H1 (cell line): ENCODE measurements around the gene C20orf202. TPM values are rescaled to one million over a fixed set of nuclear protein-coding genes. Genes with fewer than 3 reads are reported as not detected.

Experiments
- CTCF ChIA-PET: fragments of 300-600 bp; sonication (Branson Sonifier 250); formaldehyde crosslinking; loops from one replicate; lab custom pipeline; 2021; ENCODE audit not compliant: partially characterized antibody; lab: Charles Lee
- POLR2A ChIA-PET: fragments of 300-600 bp; sonication (Branson Sonifier 250); formaldehyde crosslinking; loops from one replicate; lab custom pipeline; 2021; ENCODE audit warnings: inconsistent platforms; ENCODE audit not compliant: partially characterized antibody; lab: Charles Lee
- DNase-seq, 2 experiments: peaks; one replicate each; pipeline versions ENCODE4 v3.0.0 to v3.0.0-alpha.2; 2010 to 2022; ENCODE audit warnings: low spot score in 2 of 2, low read depth in 1 of 2, mixed read lengths in 1 of 2
- FAIRE-seq: peaks from 2 replicates; lab custom pipeline; 2011; peaks lifted over from hg19 to GRCh38; lab: Jason Lieb, UNC
- H2AFZ ChIP-seq: 2 replicates; pipeline ENCODE4 v1.8.1; 2012; ENCODE audit warnings: low read length, inconsistent platforms
- H2AK5ac ChIP-seq: 2 replicates; pipeline ENCODE4 v1.6.1; 2013; ENCODE audit warnings: low read depth, low read length
- H2BK120ac ChIP-seq: replicated peaks from 2 replicates; pipeline ENCODE3; 2013; ENCODE audit warnings: low read depth, low read length, inconsistent platforms
- H2BK12ac ChIP-seq: 2 replicates; pipeline ENCODE4 v1.6.1; 2013; ENCODE audit warnings: low read depth, low read length
- H2BK15ac ChIP-seq: 2 replicates; pipeline ENCODE4 v1.6.1; 2013; ENCODE audit warnings: low read length
- H2BK20ac ChIP-seq: 2 replicates; pipeline ENCODE4 v1.6.1; 2013; ENCODE audit warnings: low read length
- H2BK5ac ChIP-seq: 2 replicates; pipeline ENCODE4 v1.6.1; 2013; ENCODE audit warnings: low read depth, low read length
- H3K14ac ChIP-seq: 2 replicates; pipeline ENCODE4 v1.6.1; 2013; ENCODE audit warnings: inconsistent platforms; ENCODE audit not compliant: insufficient read length
- H3K18ac ChIP-seq: 2 replicates; pipeline ENCODE4 v1.6.1; 2013; ENCODE audit warnings: low read length; ENCODE audit errors: extremely low read depth
- H3K23ac ChIP-seq: 2 replicates; pipeline ENCODE4 v1.6.1; 2013; ENCODE audit warnings: inconsistent platforms; ENCODE audit not compliant: insufficient read length
- H3K23me2 ChIP-seq: 2 replicates; pipeline ENCODE4 v1.6.1; 2013; ENCODE audit warnings: low read depth, low read length
- H3K27ac ChIP-seq: 2 replicates; pipeline ENCODE4 v1.6.1; 2011; ENCODE audit warnings: low read depth, low read length, inconsistent platforms
- H3K27me3 ChIP-seq, 4 experiments: replicated peaks in 1 of 4; 1 replicate in 1 of 4; 2 replicates in 3 of 4; pipeline versions ENCODE4 v1.6.1 to v1.8.1; 2011 to 2013; ENCODE audit warnings: low read length in 3 of 4, mild to moderate bottlenecking in 3 of 4, inconsistent platforms in 2 of 4, mixed read lengths in 2 of 4, moderate library complexity in 1 of 4; ENCODE audit not compliant: control insufficient read depth in 3 of 4, insufficient read depth in 3 of 4; ENCODE audit errors: extremely low read depth in 1 of 4
- H3K36me3 ChIP-seq, 4 experiments: 2 replicates each; pipeline versions ENCODE4 v1.6.1 to v1.8.1; 2011 to 2013; ENCODE audit warnings: mild to moderate bottlenecking in 4 of 4, low read length in 3 of 4, moderate library complexity in 2 of 4, control low read depth in 1 of 4, inconsistent platforms in 1 of 4; ENCODE audit not compliant: insufficient read depth in 4 of 4, control insufficient read depth in 2 of 4
- H3K4ac ChIP-seq: replicated peaks from 2 replicates; pipeline ENCODE3; 2013; ENCODE audit warnings: low read length, low read depth, mixed read lengths, inconsistent platforms; ENCODE audit not compliant: insufficient read length
- H3K4me1 ChIP-seq, 4 experiments: replicated peaks in 1 of 4; 1 replicate in 1 of 4; 2 replicates in 3 of 4; pipeline versions ENCODE4 v1.6.1 to v1.8.1; 2011 to 2013; ENCODE audit warnings: low read length in 3 of 4, inconsistent platforms in 2 of 4, mixed read lengths in 1 of 4; ENCODE audit not compliant: insufficient read depth in 4 of 4, control insufficient read depth in 3 of 4
- H3K4me2 ChIP-seq, 2 experiments: 2 replicates each; pipeline versions ENCODE4 v1.6.1 to v1.8.1; 2011 to 2013; ENCODE audit warnings: low read depth in 2 of 2, low read length in 2 of 2, control low read depth in 1 of 2, inconsistent platforms in 1 of 2, mild to moderate bottlenecking in 1 of 2; ENCODE audit not compliant: insufficient read depth in 1 of 2
- H3K4me3 ChIP-seq, 4 experiments: fragments of 200-600, 300-600 bp in 1 of 4; sonication (generic), shearing (Covaris generic), sonication (Bioruptor Twin) in 1 of 4; 2 replicates each; pipeline versions ENCODE4 v1.5.1 to v1.8.1; 2011 to 2016; ENCODE audit warnings: low read length in 4 of 4, low read depth in 3 of 4, control low read depth in 2 of 4, inconsistent platforms in 2 of 4, mild to moderate bottlenecking in 2 of 4, mixed read lengths in 1 of 4, moderate library complexity in 1 of 4; ENCODE audit not compliant: insufficient read depth in 2 of 4; ENCODE audit errors: extremely low read depth in 1 of 4
- H3K56ac ChIP-seq: replicated peaks from 2 replicates; pipeline ENCODE3; 2013; ENCODE audit warnings: low read depth, mild to moderate bottlenecking, mixed read lengths, low read length, inconsistent platforms; ENCODE audit not compliant: insufficient read length
- H3K79me1 ChIP-seq: 2 replicates; pipeline ENCODE4 v1.6.1; 2013; ENCODE audit warnings: low read depth, low read length, control low read depth
- H3K79me2 ChIP-seq, 2 experiments: 2 replicates each; pipeline versions ENCODE4 v1.6.1 to v1.8.1; 2012 to 2013; ENCODE audit warnings: low read length in 2 of 2, mild to moderate bottlenecking in 2 of 2, inconsistent platforms in 1 of 2; ENCODE audit not compliant: insufficient read depth in 2 of 2, control insufficient read depth in 1 of 2
- H3K9ac ChIP-seq, 4 experiments: replicated peaks in 1 of 4; 1 replicate in 1 of 4; 2 replicates in 3 of 4; pipeline versions ENCODE4 v1.6.1 to v1.8.1; 2011 to 2013; ENCODE audit warnings: low read depth in 3 of 4, low read length in 3 of 4, control low read depth in 2 of 4, mild to moderate bottlenecking in 2 of 4, moderate library complexity in 2 of 4, inconsistent platforms in 1 of 4; ENCODE audit errors: extremely low read depth in 1 of 4
- H3K9me3 ChIP-seq, 2 experiments: 2 replicates each; pipeline versions ENCODE4 v1.6.1 to v1.8.1; 2012 to 2013; ENCODE audit warnings: mild to moderate bottlenecking in 2 of 2, moderate library complexity in 2 of 2, control low read depth in 1 of 2, inconsistent platforms in 1 of 2, low read depth in 1 of 2, low read length in 1 of 2, mixed read lengths in 1 of 2; ENCODE audit not compliant: insufficient read depth in 2 of 2
- H4K20me1 ChIP-seq, 2 experiments: replicated peaks in 1 of 2; 2 replicates each; pipeline versions ENCODE3 to v1.8.1; 2011 to 2013; ENCODE audit warnings: inconsistent platforms in 2 of 2, low read length in 2 of 2, mild to moderate bottlenecking in 1 of 2; ENCODE audit not compliant: insufficient read depth in 2 of 2, control insufficient read depth in 1 of 2
- H4K5ac ChIP-seq: 2 replicates; pipeline ENCODE4 v1.6.1; 2013; ENCODE audit warnings: low read length, low read depth, mixed read lengths, inconsistent platforms; ENCODE audit not compliant: insufficient read length
- H4K8ac ChIP-seq: 2 replicates; pipeline ENCODE4 v1.8.0; 2013; ENCODE audit warnings: mild to moderate bottlenecking, moderate library complexity, low read length, inconsistent platforms; ENCODE audit not compliant: insufficient read depth; ENCODE audit errors: extremely low read depth
- H4K91ac ChIP-seq: replicated peaks from 2 replicates; pipeline ENCODE3; 2013; ENCODE audit warnings: low read length, mixed read lengths, inconsistent platforms; ENCODE audit not compliant: insufficient read length
- CBX5 ChIP-seq: fragments of 300-800, 300-1000 bp; sonication (generic); IDR thresholded peaks from 2 replicates; pipeline ENCODE4 v1.7.1; 2016; ENCODE audit warnings: antibody characterized with exemption, low read length, low read depth
- CHD2 ChIP-seq: IDR thresholded peaks from 2 replicates; pipeline ENCODE4 v1.6.1; 2012; ENCODE audit warnings: low read length, improper control_type of control experiment
- CREB1 ChIP-seq: IDR thresholded peaks from 2 replicates; pipeline ENCODE4 v1.6.1; 2012; ENCODE audit warnings: inconsistent platforms
- KDM1A ChIP-seq: fragments of 200-600, 300-600 bp; sonication (generic); IDR thresholded peaks from 2 replicates; pipeline ENCODE4 v1.7.1; 2016; ENCODE audit warnings: mild to moderate bottlenecking, low read length, borderline replicate concordance
- KDM5A ChIP-seq: fragments of 200-600 bp; IDR thresholded peaks from 2 replicates; pipeline ENCODE4 v1.7.1; 2012; ENCODE audit warnings: mild to moderate bottlenecking, low read length, inconsistent platforms, mixed read lengths
- PHF8 ChIP-seq: fragments of 200-600 bp; sonication (generic); conservative IDR thresholded peaks from 2 replicates; pipeline ENCODE4 v1.7.1; 2012; ENCODE audit warnings: low read depth, mild to moderate bottlenecking, inconsistent platforms, low read length, moderate library complexity
- POLR2A ChIP-seq, 2 experiments: IDR thresholded peaks; 1 replicate in 1 of 2; 2 replicates in 1 of 2; pipeline ENCODE4 v1.6.1; 2011; ENCODE audit warnings: low read depth in 2 of 2, low read length in 2 of 2, mild to moderate bottlenecking in 2 of 2; ENCODE audit errors: control extremely low read depth in 1 of 2
- POLR2AphosphoS5 ChIP-seq: IDR thresholded peaks from 2 replicates; pipeline ENCODE4 v1.6.1; 2011; ENCODE audit warnings: low read depth, low read length
- SIN3A ChIP-seq, 2 experiments: IDR thresholded peaks in 1 of 2; conservative IDR thresholded peaks in 1 of 2; 2 replicates each; pipeline ENCODE4 v1.6.1; 2011 to 2012; ENCODE audit warnings: low read length in 2 of 2, improper control_type of control experiment in 1 of 2, low read depth in 1 of 2, mild to moderate bottlenecking in 1 of 2
- SP2 ChIP-seq: IDR thresholded peaks from 2 replicates; pipeline ENCODE4 v1.6.1; 2012; ENCODE audit warnings: mild to moderate bottlenecking, low read length, inconsistent platforms
- SP4 ChIP-seq: IDR thresholded peaks from 2 replicates; pipeline ENCODE4 v1.6.1; 2012; ENCODE audit warnings: low read length, inconsistent platforms
- TAF7 ChIP-seq: optimal IDR thresholded peaks from 2 replicates; pipeline ENCODE3; 2011; ENCODE audit warnings: low read depth, mild to moderate bottlenecking, inconsistent platforms, low read length, moderate library complexity, borderline replicate concordance
- polyA plus RNA-seq, 7 experiments: library from polyadenylated mRNA; depleted of rRNA in 3 of 7; stranded (reverse) in 5 of 7; unstranded in 2 of 7; fragments of >200 nt in 5 of 7; fragments of 200-250 nt in 2 of 7; gene quantifications; 1 replicate in 5 of 7; 2 replicates in 1 of 7; 4 replicates in 1 of 7; pipeline versions ENCODE4 v1.2.1 to v1.2.3, GENCODE V29; 2011 to 2013; ENCODE audit warnings: missing spikeins in 2 of 7, mixed read lengths in 2 of 7
- total RNA-seq: library from RNA; stranded (reverse); fragmentation: NEBNext Ultra II Directional; extraction: Animal tissue kit (Norgen Biotek cat#: 25700); gene quantifications from 2 replicates; pipeline ENCODE4 v1.2.1, GENCODE V29; 2021
- TF ChIP-seq, protein P1 (sequence below): IDR thresholded peaks from 2 replicates; pipeline ENCODE4 v1.6.1; 2012; ENCODE audit warnings: inconsistent platforms
- TF ChIP-seq, protein P2 (sequence below), 3 experiments: IDR thresholded peaks; 1 replicate in 2 of 3; 2 replicates in 1 of 3; pipeline versions ENCODE4 v1.5.1 to v1.6.1; 2011; ENCODE audit warnings: low read length in 3 of 3, mild to moderate bottlenecking in 3 of 3, inconsistent platforms in 2 of 3, low read depth in 1 of 3, moderate library complexity in 1 of 3; ENCODE audit not compliant: insufficient read depth in 1 of 3; ENCODE audit errors: control extremely low read depth in 1 of 3

Gene C20orf202
- total and polyA plus RNA-seq, 2 of the 8 experiments (the other 6 are each of a cell fraction or from before 2014, with no cell fraction given): 0.12 TPM; not detected in 1

DNA sequence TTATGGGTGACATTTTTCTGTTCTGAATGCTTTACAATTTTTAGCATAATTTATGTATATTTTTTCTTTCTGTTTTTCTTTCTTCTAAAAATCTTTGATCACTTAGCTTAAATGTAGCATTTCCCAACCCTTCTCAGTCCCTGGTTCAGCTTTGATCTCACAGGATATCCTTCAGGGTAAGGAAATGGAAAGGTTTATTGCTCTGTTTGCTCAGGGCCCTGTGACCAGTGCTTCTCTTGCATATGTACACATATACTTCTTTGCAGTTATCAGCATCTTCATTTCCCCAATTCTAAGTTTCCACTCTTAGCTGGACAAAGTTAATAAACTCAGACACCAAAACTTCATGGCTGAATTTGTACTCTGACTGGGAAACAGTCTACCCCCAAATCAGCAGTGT, 49.0 kb upstream of the C20orf202 start:
- Histone ChIP-seq H3K23ac (no peak overlapping the region), H3K4me3 (no peak overlapping the region), H3K56ac (no peak overlapping the region), H3K23me2 (no peaks in the 10 kb centered on the region), H3K4ac (no peak overlapping the region), H2AFZ (no peak overlapping the region), H3K79me1 (no peaks in the 10 kb centered on the region), H3K4me2 (no peak overlapping the region), H3K9me3 (no peaks in the 10 kb centered on the region), H3K36me3 (peaks cover 0 to 4% (median 2%) of the 10 kb centered on the region in 4 experiments; a peak in 4 of 8 replicates), H2AK5ac (no peak overlapping the region), H3K4me1 (no peaks in the 10 kb centered on the region), H3K27ac (no peak overlapping the region), H3K18ac (no peak overlapping the region), H4K91ac (no peak overlapping the region), H3K9ac (no peak overlapping the region), H2BK5ac (no peak overlapping the region), H2BK120ac (no peak overlapping the region), H4K20me1 (no peaks in the 10 kb centered on the region), H4K8ac (no peak overlapping the region), H3K14ac (no peak overlapping the region), H2BK12ac (no peak overlapping the region), H4K5ac (no peak overlapping the region), H3K27me3 (no peaks in the 10 kb centered on the region), H3K79me2 (peaks cover 0 to 2% of the 10 kb centered on the region in 2 experiments; a peak in 1 of 4 replicates), H2BK20ac (no peak overlapping the region), H2BK15ac (no peak overlapping the region)
- FAIRE-seq (no peak), DNase-seq (no peak)
- ChIA-PET POLR2A (no interaction called here), CTCF (interaction anchor here (1.6 kb wide), 1 partner anchor 59 kb away, joined by 3 read pairs; no protein-coding TSS in a partner anchor)
- no peak for TF ChIP-seq POLR2A (IDR thresholded peaks at IDR 0.05; ENCODE audit: control extremely low read depth in 1 of 2, low read depth in 2 of 2, low read length in 2 of 2)
- no peak for TF ChIP-seq TAF7
- no peak for TF ChIP-seq POLR2AphosphoS5
- TF ChIP-seq SIN3A (conservative IDR thresholded peaks at IDR 0.05 in 1 of 2, IDR thresholded peaks at IDR 0.05 in 1 of 2; ENCODE audit: low read depth in 1 of 2, low read length in 2 of 2): no peak
- TF ChIP-seq KDM1A: no peak
- TF ChIP-seq, protein P1, sequence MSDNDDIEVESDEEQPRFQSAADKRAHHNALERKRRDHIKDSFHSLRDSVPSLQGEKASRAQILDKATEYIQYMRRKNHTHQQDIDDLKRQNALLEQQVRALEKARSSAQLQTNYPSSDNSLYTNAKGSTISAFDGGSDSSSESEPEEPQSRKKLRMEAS: no peak
- no peak for TF ChIP-seq CREB1
- no peak for TF ChIP-seq PHF8
- no peak for TF ChIP-seq KDM5A
- no peak for TF ChIP-seq SP4
- TF ChIP-seq CBX5: no peak
- TF ChIP-seq SP2: no peak
- TF ChIP-seq, protein P2, sequence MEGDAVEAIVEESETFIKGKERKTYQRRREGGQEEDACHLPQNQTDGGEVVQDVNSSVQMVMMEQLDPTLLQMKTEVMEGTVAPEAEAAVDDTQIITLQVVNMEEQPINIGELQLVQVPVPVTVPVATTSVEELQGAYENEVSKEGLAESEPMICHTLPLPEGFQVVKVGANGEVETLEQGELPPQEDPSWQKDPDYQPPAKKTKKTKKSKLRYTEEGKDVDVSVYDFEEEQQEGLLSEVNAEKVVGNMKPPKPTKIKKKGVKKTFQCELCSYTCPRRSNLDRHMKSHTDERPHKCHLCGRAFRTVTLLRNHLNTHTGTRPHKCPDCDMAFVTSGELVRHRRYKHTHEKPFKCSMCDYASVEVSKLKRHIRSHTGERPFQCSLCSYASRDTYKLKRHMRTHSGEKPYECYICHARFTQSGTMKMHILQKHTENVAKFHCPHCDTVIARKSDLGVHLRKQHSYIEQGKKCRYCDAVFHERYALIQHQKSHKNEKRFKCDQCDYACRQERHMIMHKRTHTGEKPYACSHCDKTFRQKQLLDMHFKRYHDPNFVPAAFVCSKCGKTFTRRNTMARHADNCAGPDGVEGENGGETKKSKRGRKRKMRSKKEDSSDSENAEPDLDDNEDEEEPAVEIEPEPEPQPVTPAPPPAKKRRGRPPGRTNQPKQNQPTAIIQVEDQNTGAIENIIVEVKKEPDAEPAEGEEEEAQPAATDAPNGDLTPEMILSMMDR (IDR thresholded peaks at IDR 0.05; ENCODE audit: control extremely low read depth in 1 of 3, insufficient read depth in 1 of 3, low read depth in 1 of 3, low read length in 3 of 3): no peak
- TF ChIP-seq CHD2: no peak
